NT2/D1 (cell line): Measurements from ENCODE around the gene FAP.

Experiments used
- DNase-seq: peaks from one replicate; pipeline ENCODE4 v3.0.0-alpha.2; 2011; ENCODE audit warnings: low read depth, low spot score
- H3K27me3 ChIP-seq: 2 replicates; pipeline ENCODE4 v1.6.0; 2011; ENCODE audit warnings: mild to moderate bottlenecking; ENCODE audit not compliant: insufficient read length, insufficient read depth
- H3K36me3 ChIP-seq: 2 replicates; pipeline ENCODE4 v1.6.1; 2011; ENCODE audit warnings: mild to moderate bottlenecking, low read length, mixed read lengths; ENCODE audit not compliant: insufficient read depth, insufficient read length
- H3K4me1 ChIP-seq: 2 replicates; pipeline ENCODE4 v1.5.1; 2011; ENCODE audit not compliant: insufficient read depth, insufficient read length
- H3K4me3 ChIP-seq: 2 replicates; pipeline ENCODE4 v1.5.1; 2011; ENCODE audit warnings: low read depth; ENCODE audit not compliant: insufficient read length
- H3K9ac ChIP-seq: 2 replicates; pipeline ENCODE4 v1.6.0; 2011; ENCODE audit warnings: low read depth; ENCODE audit not compliant: insufficient read length
- H3K9me3 ChIP-seq: 2 replicates; pipeline ENCODE4 v1.5.1; 2011; ENCODE audit warnings: mild to moderate bottlenecking, low read length; ENCODE audit not compliant: insufficient read depth
- SUZ12 ChIP-seq: IDR thresholded peaks from 2 replicates; pipeline ENCODE4 v1.6.1; 2011; ENCODE audit not compliant: insufficient read length, insufficient read depth; ENCODE audit errors: extremely low read depth
- YY1 ChIP-seq: IDR thresholded peaks from 2 replicates; pipeline ENCODE4 v1.6.1; 2011; ENCODE audit not compliant: insufficient read length, insufficient read depth
- ZNF274 ChIP-seq: IDR thresholded peaks from 2 replicates; pipeline ENCODE4 v1.6.1; 2011; ENCODE audit warnings: mild to moderate bottlenecking, low read depth, low read length

The FAP gene

GRCh38 chr2:162265666-162266459 is 22.6 kb upstream of the FAP start:
- Histone ChIP-seq H3K36me3 (no peaks in the 10 kb centered on the region), H3K9ac (no peak overlapping the region), H3K27me3 (no peaks in the 10 kb centered on the region), H3K4me3 (no peak overlapping the region), H3K4me1 (no peaks in the 10 kb centered on the region), H3K9me3 (no peaks in the 10 kb centered on the region)
- DNase-seq, result no peak
- TF ChIP-seq YY1 (no peak), SUZ12 (no peak), ZNF274 (no peak)

DNA sequence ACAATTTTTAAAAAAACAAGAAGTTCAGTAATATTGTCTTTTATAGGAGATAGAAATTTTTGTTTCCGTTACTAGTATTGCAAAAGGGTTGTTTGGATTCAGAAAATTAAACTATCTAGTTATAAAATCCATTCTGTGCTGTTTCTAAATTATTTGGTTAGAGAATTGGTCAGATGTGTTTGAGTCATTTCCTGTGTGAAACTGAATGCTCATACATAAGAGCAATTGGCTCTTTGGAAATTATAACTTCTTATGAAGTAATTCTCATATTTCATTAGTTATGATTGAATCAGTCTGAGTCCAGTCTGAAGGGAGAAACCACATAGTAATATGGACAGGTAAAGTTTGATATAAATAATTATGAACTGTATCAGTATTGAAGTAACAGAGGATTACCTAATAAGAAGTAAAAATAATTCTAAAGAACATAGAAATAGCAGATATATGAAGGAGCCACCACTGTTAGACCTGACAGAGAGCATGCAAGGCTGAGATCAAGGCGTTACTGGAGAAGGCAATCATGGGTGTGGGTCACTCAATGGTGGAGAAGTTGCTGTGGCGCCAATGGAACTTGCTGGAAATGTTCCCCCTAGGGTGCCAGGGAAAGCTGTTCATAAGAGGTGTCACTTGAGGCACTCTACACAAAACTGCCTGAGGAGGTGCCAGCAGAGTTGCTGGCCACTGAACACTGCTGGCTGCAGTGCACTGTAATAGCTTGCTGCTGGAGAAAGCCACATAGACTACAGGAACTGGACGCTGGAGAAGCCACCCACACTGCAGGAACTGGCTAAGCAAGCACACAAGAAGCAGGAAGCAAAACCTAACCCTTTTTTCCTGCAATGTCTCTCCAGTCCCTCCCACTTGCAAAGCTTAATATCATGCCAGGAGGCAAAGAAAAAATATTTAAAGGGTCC is 18.0 kb upstream of the FAP start:
- no peak for TF ChIP-seq ZNF274
- no peak for TF ChIP-seq YY1
- TF ChIP-seq SUZ12, result no peak
- DNase-seq, result no peak
- Histone ChIP-seq H3K4me1 (no peaks in the 10 kb centered on the region), H3K9me3 (no peaks in the 10 kb centered on the region), H3K4me3 (no peak overlapping the region), H3K36me3 (no peaks in the 10 kb centered on the region), H3K9ac (no peak overlapping the region), H3K27me3 (no peaks in the 10 kb centered on the region)

DNA sequence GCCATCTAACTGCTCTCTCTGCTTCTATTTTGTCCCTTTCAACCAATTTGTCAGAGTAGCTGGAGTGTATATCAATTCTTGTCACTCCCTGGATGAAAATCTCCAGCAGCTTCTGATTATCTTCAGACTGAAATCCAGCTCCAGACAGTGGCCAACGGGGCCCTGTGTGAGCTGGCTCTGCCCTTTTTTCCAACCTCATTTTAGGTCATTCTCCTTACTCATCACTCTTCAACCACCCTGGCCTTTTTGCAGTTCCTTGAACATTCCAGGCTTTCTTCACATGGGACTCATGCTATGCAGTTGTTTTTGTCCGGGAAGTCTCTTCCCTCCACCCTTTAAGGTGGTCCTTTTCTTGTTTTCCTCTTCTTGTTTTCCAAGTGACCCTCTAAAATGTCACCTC is 15.4 kb upstream of the FAP start:
- Histone ChIP-seq H3K9ac (no peak overlapping the region), H3K9me3 (no peaks in the 10 kb centered on the region), H3K4me1 (no peaks in the 10 kb centered on the region), H3K36me3 (no peaks in the 10 kb centered on the region), H3K27me3 (no peaks in the 10 kb centered on the region), H3K4me3 (no peak overlapping the region)
- TF ChIP-seq YY1 (no peak), SUZ12 (no peak), ZNF274 (no peak)
- no peak for DNase-seq

DNA sequence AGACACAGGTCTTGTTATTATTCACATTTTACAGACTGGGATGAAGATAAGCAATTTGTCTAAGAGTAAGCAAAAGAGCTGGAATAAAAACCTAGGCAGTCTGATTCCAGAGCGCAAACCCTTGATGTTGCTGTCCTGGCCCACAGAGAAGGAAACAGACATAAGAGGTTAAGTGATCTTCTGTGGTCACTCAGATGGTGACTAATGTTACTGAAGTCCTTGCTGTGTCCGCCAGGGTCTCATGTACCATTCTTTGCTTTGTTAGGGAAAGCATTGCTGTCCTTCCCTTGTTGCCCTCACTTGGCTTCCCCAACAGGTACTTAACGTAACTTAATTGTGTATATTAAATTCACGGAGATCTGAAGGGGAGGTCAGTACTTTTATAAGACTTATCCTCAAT is 14.9 kb upstream of the FAP start:
- H3K27me3 ChIP-seq, result no peaks in the 10 kb centered on the region
- H3K36me3 ChIP-seq, result no peaks in the 10 kb centered on the region
- no peak overlapping the region for H3K9ac ChIP-seq
- no peak overlapping the region for H3K4me3 ChIP-seq
- DNase-seq, result no peak
- H3K9me3 ChIP-seq, result no peaks in the 10 kb centered on the region
- no peaks in the 10 kb centered on the region for H3K4me1 ChIP-seq
- no peak for TF ChIP-seq YY1
- no peak for TF ChIP-seq SUZ12
- no peak for TF ChIP-seq ZNF274

GRCh38 chr2:162257425-162257824 is 14.2 kb upstream of the FAP start:
- no peak overlapping the region for H3K4me3 ChIP-seq
- TF ChIP-seq ZNF274, result no peak
- no peak for TF ChIP-seq SUZ12
- no peak for TF ChIP-seq YY1
- H3K9ac ChIP-seq, result no peak overlapping the region
- H3K27me3 ChIP-seq, result no peaks in the 10 kb centered on the region
- no peaks in the 10 kb centered on the region for H3K9me3 ChIP-seq
- no peaks in the 10 kb centered on the region for H3K4me1 ChIP-seq
- H3K36me3 ChIP-seq, result no peaks in the 10 kb centered on the region
- DNase-seq, result no peak

GRCh38 chr2:162256591-162256991 is 13.3 kb upstream of the FAP start:
- Histone ChIP-seq H3K9ac (no peak overlapping the region), H3K9me3 (no peaks in the 10 kb centered on the region), H3K4me3 (no peak overlapping the region), H3K36me3 (no peaks in the 10 kb centered on the region), H3K27me3 (no peaks in the 10 kb centered on the region), H3K4me1 (no peaks in the 10 kb centered on the region)
- no peak for TF ChIP-seq SUZ12
- TF ChIP-seq ZNF274, result no peak
- TF ChIP-seq YY1, result no peak
- DNase-seq, result no peak

DNA sequence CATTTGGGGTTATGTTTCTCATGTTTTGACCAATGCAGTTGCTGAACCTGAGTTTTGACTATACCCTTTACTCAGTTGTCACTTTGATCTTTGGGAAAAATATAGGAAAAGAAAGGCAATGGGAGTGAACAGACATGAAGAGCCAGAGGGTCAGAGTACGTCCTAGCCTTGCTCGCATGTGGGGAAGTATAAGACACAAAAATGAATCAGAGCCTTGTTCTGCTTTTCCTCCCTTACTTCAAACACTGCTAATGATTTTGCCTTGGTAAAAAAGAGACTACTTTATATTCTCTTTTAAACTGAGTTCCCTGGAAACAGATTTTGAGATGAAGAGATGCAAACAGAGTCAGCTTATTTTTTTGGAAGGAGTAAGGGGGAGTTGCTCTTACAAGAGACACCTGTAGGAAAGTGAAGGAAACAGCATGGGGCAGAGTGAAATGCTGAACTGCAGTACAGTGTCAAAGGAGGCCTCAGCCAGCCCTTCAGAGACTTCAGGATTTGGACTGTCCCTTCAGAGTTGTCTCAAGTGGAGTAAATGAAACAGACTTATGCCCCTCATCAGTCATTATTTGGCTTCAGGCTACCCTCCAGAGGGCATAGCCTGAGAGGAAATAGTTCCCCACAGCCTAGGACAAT is 11.1 kb upstream of the FAP start:
- Histone ChIP-seq H3K4me3 (no peak overlapping the region), H3K9ac (no peak overlapping the region), H3K27me3 (no peaks in the 10 kb centered on the region), H3K9me3 (no peaks in the 10 kb centered on the region), H3K36me3 (no peaks in the 10 kb centered on the region), H3K4me1 (no peaks in the 10 kb centered on the region)
- TF ChIP-seq YY1 (no peak), ZNF274 (no peak), SUZ12 (no peak)
- DNase-seq, result peak; percentile 8
